Retinal pigment epithelial cell (primary cell): Measurements from ENCODE around the gene TMEM185A.
"Not testable (repeated sequence)": the region's sequence is repeated elsewhere in the genome, so short reads cannot be mapped to it uniquely, and the experiment has no call there.

Experiments
- DNase-seq: peaks from one replicate; pipeline ENCODE4 v3.0.0-alpha.2; 2010; ENCODE audit warnings: low read depth
- H3K4me3 ChIP-seq: 2 replicates; pipeline ENCODE4 v1.5.1; 2011; ENCODE audit warnings: mild to moderate bottlenecking, low read length, control low read depth, moderate library complexity

Gene TMEM185A

DNA sequence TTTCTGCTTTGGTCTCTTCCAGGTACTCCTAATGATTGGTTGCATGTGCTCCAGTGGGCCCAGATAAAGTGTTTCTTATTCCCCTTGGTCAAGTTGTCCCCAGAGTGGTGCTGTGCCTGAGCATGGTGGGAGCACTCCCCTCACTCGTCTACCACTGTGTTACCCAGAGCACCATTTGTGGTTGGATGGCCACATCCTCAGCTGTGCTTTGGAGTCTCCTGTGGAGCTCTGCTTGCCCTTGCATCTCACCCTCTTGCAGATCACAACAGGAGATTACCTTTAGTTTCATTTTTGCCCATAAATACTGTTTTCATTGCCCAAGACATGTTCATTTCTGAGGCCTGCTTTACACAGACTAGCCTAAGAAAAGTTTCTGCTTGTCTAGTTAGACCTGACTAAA is 81.1 kb downstream of the TMEM185A start:
- not testable (repeated sequence) for H3K4me3 ChIP-seq, DNase-seq

DNA sequence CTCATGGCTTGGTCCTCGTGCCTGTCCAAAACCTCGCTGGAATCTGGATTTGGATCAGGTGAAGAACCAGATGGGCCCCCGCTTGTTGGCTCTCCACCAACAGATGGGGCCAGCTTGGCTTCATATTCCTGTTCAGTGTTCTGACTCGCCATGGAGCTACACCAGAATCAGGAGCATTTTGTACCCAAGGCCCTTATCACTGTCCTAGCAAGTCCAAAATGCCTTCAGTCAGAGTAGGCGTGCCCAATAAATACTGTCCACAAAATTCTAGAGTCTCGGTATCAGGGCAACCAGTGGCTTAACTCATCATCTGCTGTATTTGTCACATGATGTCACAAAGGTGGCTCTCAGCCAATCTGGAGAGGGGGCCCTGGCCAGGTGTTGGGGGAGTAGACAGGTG is 81.9 kb downstream of the TMEM185A start, which contains the start of gene HSFX3:
TSS of gene HSFX3 (minus strand) at position 224 of the 400 bp plus-strand sequence. CDS start at position 152, 72 bp downstream.
- DNase-seq, H3K4me3 ChIP-seq: not testable (repeated sequence)

DNA sequence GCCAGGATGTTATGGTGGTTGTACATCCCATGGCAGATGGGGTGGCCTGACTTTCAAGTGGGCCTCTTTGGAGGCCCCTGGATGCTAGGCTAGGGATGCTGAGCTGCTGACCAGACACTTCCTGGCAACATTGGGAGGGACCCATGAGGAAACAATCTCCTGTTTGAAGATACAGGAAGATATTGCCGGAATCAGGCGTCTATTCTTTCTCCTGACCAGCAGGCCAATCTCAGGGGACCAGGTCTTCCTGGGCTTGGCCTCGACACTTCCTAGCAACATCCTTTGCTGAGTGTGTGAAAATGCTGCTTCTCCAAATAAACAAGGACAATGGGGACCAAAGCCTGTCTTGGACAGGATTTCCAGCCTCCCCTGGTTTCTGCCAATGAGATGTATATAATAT is 83.8 kb downstream of the TMEM185A start:
- DNase-seq, result not testable (repeated sequence)

DNA sequence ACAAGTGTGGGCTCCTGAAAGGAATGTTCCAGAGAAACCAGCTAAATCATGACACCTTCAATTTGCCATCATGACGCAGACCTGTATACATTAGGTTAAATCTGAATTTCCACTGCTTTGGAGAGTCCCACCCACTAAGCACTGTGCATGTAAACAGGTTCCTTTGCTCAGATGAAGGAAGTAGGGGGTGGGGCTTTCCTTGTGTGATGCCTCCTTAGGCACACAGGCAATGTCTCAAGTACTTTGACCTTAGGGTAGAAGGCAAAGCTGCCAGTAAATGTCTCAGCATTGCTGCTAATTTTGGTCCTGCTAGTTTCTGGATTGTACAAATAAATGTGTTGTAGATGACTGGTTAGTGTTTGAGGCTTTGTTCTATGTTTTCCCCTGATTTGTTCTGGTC is 84.6 kb downstream of the TMEM185A start:
- not testable (repeated sequence) for DNase-seq, H3K4me3 ChIP-seq

More for the DNA sequence above, 83.8 kb downstream of the TMEM185A start:
- not testable (repeated sequence) for H3K4me3 ChIP-seq
